HG02588 (cell line): ENCODE data around the gene RAB27B.

ENCODE experiments used
- ATAC-seq: cut with Tn5 transposase; IDR thresholded peaks from one replicate; pipeline ENCODE4 v1.9.1; 2021; ENCODE audit warnings: mild to moderate bottlenecking, moderate library complexity; ENCODE audit not compliant: unreplicated experiment

Gene RAB27B

GRCh38 chr18:54859667-54860421 is 31.6 kb downstream of the RAB27B start:
- ATAC-seq = no peak

- ATAC-seq = no peak
Observed at GRCh38 chr18:54860941-54861340, 32.7 kb downstream of the RAB27B start.

- ATAC-seq = no peak
Observed at GRCh38 chr18:54867131-54867530, 38.9 kb downstream of the RAB27B start.

- no peak for ATAC-seq
Observed at GRCh38 chr18:54871231-54871630, 43.0 kb downstream of the RAB27B start.

GRCh38 chr18:54872681-54873080 is 44.4 kb downstream of the RAB27B start:
- no peak for ATAC-seq

GRCh38 chr18:54873884-54874255 is 45.6 kb downstream of the RAB27B start:
- ATAC-seq = no peak

- ATAC-seq = no peak
Observed at GRCh38 chr18:54875063-54875462, 46.8 kb downstream of the RAB27B start.

GRCh38 chr18:54877076-54877475 is 48.8 kb downstream of the RAB27B start:
- no peak for ATAC-seq

- ATAC-seq = no peak
Observed at GRCh38 chr18:54878159-54878622, 49.9 kb downstream of the RAB27B start.

GRCh38 chr18:54878659-54879358 is 50.5 kb downstream of the RAB27B start:
- ATAC-seq = no peak

- no peak for ATAC-seq
Observed at GRCh38 chr18:54879691-54880090, 51.4 kb downstream of the RAB27B start.

GRCh38 chr18:54880395-54881105 is 52.3 kb downstream of the RAB27B start:
- ATAC-seq = no peak

- no peak for ATAC-seq
Observed at GRCh38 chr18:54881229-54881768, 53.0 kb downstream of the RAB27B start.

GRCh38 chr18:54882318-54882717 is 54.0 kb downstream of the RAB27B start:
- no peak for ATAC-seq

GRCh38 chr18:54883816-54884604 is 55.7 kb downstream of the RAB27B start:
- ATAC-seq = no peak

GRCh38 chr18:54888378-54888777 is 60.1 kb downstream of the RAB27B start:
- ATAC-seq = no peak

GRCh38 chr18:54888933-54889332 is 60.7 kb downstream of the RAB27B start:
- ATAC-seq = no peak

GRCh38 chr18:54899500-54899899 is 71.2 kb downstream of the RAB27B start:
- ATAC-seq = no peak

GRCh38 chr18:54900290-54900689 is 72.0 kb downstream of the RAB27B start:
- ATAC-seq = no peak

GRCh38 chr18:54904581-54904980 is 76.3 kb downstream of the RAB27B start:
- no peak for ATAC-seq

GRCh38 chr18:54905629-54906028 is 77.4 kb downstream of the RAB27B start:
- ATAC-seq = no peak
